Activated T-helper 2 cell treated with anti-CD3 and anti-CD28 coated beads, Interferon-gamma antibody, Interleukin-2, Interleukin-4, amounts not matched to agents 10 μg/mL and 5 μg/mL and 100 μg/mL, durations not matched to agents 14 hours and 24 hours and 36 hours (primary cell): ENCODE data around the gene SLC29A2. TPM values are rescaled to one million over a fixed set of nuclear protein-coding genes. Genes with fewer than 3 reads are reported as not detected.
"Not testable (repeated sequence)": the region's sequence is repeated elsewhere in the genome, so short reads cannot be mapped to it uniquely, and the experiment has no call there.

Source experiments
- DNase-seq: peaks from one replicate; pipeline ENCODE4 v3.0.0; 2021; ENCODE audit warnings: low spot score
- H3K27ac Mint-ChIP-seq: one replicate; pipeline ENCODE4 v1.8.0; 2021; ENCODE audit warnings: mixed read lengths
- H3K27me3 Mint-ChIP-seq: one replicate; pipeline ENCODE4 v1.8.0; 2021; ENCODE audit warnings: low read depth, mixed read lengths
- H3K36me3 Mint-ChIP-seq: one replicate; pipeline ENCODE4 v1.8.0; 2021; ENCODE audit warnings: low read depth, mixed read lengths
- H3K4me1 Mint-ChIP-seq: one replicate; pipeline ENCODE4 v1.8.0; 2021; ENCODE audit warnings: low read depth, mixed read lengths
- H3K4me3 Mint-ChIP-seq: one replicate; pipeline ENCODE4 v1.8.0; 2021; ENCODE audit warnings: low read depth, mild to moderate bottlenecking, moderate library complexity, mixed read lengths
- H3K9me3 Mint-ChIP-seq: one replicate; pipeline ENCODE4 v1.8.0; 2021; ENCODE audit warnings: mixed read lengths
- intact Hi-C: fragments of 100-400 bp; cut with micrococcal nuclease; formaldehyde crosslinking; loops from one replicate; pipeline ENCODE4 v1.15.1; 2023
- total RNA-seq: library from RNA; stranded (reverse); gene quantifications from 2 replicates; pipeline ENCODE4 v1.2.3, GENCODE V29; 2022

The SLC29A2 gene
- total RNA-seq, 1 donor from 2014 or later, result 18.7 TPM

DNA sequence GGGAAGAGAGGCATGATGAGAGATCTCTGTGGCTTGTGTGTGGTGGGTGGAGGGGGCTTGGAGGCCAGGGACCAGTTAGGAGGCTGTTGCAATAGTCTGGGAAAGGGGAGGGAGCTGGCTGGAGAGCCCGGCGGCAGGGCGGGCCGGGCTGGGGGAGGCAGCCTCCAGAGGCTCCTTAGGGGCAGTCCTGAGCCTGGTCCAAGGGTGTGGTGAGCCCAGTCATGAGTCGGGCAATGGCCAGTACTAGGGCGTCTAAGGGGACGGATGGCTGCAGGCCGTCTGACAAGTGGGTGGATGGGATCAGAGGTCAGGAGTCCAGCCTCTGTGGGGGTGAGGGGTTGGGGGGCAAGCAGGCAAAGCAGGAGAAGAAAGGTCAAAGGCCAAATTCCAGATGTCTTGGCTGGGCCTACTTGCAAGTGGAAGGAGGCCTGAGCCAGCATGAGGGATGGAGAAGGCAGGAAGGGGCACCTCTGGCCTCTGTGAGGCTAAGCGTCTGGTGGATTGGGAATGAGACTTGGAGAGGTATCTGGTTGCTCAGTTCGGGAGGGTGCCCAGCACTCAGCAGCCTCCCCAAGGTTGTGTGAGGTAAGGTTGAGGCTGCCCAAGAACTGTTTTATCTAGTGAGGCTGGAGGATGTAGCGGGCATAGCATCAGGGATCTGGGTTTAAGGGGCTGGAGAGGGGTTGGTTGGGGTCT lies 48.7 kb downstream of the SLC29A2 start:
- Mint-ChIP-seq H3K9me3 (peaks cover 6% of the 10 kb centered on the region), H3K4me3 (no peak overlapping the region), H3K27ac (no peak overlapping the region), H3K4me1 (peaks cover 25% of the 10 kb centered on the region), H3K36me3 (no peaks in the 10 kb centered on the region), H3K27me3 (no peaks in the 10 kb centered on the region)
- intact Hi-C loops, result no loop called here
- DNase-seq, result no peak

DNA sequence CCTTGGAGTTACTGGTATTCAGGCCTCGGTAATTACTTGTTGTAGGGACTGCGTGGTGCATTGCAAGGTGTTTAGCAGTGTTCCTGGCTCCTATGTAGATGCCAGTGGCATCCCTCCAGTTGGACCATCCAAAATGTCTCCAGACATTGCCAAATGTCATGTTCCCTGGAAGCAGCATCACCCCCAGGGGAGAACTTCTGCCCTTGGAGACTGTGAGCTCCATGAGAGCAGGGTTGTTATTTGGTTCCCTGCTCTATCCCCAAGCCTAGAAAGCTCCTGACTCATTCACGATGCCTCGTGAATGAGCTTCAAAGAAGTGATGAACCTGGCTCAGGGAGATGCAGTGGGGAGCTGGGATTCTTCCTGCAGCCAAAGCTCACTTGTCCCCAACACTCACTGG lies 50.0 kb downstream of the SLC29A2 start:
- Mint-ChIP-seq H3K27ac (no peak overlapping the region), H3K36me3 (no peaks in the 10 kb centered on the region), H3K4me1 (peaks cover 19% of the 10 kb centered on the region), H3K27me3 (no peaks in the 10 kb centered on the region), H3K9me3 (peaks cover 6% of the 10 kb centered on the region), H3K4me3 (no peak overlapping the region)
- intact Hi-C loops, result no loop called here
- DNase-seq, result no peak

GRCh38 chr11:66320748-66321147 lies 50.8 kb downstream of the SLC29A2 start:
- peaks cover 15% of the 10 kb centered on the region for H3K4me1 Mint-ChIP-seq
- H3K9me3 Mint-ChIP-seq, H3K36me3 Mint-ChIP-seq, H3K27me3 Mint-ChIP-seq, H3K27ac Mint-ChIP-seq, DNase-seq, H3K4me3 Mint-ChIP-seq, intact Hi-C loops: not testable (repeated sequence)

DNA sequence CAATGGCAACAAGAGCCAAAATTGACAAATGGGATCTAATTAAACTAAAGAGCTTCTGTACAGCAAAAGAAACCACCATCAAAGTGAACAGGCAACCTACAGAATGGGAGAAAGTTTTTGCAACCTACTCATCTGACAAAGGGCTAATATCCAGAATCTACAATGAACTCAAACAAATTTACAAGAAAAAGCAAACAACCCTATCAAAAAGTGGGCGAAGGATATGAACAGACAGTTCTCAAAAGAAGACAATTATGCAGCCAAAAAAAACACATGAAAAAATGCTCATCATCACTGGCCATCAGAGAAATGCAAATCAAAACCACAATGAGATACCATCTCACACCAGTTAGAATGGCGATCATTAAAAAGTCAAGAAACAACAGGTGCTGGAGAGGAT lies 51.3 kb downstream of the SLC29A2 start:
- DNase-seq, H3K27me3 Mint-ChIP-seq, intact Hi-C loops, H3K4me3 Mint-ChIP-seq, H3K36me3 Mint-ChIP-seq, H3K9me3 Mint-ChIP-seq, H3K27ac Mint-ChIP-seq: not testable (repeated sequence)
- H3K4me1 Mint-ChIP-seq, result peaks cover 13% of the 10 kb centered on the region

DNA sequence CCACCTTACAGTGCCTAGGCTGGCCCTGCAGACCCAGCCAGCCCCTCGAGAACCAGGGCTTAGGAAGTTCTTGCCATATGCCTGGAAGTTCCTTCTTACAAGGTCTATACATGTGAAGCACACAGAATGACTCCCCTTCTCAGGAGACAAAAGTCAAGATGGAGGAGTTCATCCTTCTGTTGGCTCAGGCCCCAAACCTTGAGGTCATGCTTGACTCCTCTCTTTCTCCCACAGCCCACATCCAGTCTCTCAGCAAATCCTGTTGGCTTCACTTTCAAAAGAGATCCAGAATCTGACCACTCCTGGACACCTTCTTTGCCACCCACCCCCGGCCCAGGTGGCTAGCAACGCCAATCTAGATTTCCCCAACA lies 53.0 kb downstream of the SLC29A2 start:
- Mint-ChIP-seq H3K36me3 (no peaks in the 10 kb centered on the region), H3K27ac (no peak overlapping the region), H3K4me1 (peaks cover 17% of the 10 kb centered on the region), H3K27me3 (no peaks in the 10 kb centered on the region), H3K4me3 (no peak overlapping the region), H3K9me3 (peaks cover 6% of the 10 kb centered on the region)
- intact Hi-C loops, result no loop called here
- no peak for DNase-seq

DNA sequence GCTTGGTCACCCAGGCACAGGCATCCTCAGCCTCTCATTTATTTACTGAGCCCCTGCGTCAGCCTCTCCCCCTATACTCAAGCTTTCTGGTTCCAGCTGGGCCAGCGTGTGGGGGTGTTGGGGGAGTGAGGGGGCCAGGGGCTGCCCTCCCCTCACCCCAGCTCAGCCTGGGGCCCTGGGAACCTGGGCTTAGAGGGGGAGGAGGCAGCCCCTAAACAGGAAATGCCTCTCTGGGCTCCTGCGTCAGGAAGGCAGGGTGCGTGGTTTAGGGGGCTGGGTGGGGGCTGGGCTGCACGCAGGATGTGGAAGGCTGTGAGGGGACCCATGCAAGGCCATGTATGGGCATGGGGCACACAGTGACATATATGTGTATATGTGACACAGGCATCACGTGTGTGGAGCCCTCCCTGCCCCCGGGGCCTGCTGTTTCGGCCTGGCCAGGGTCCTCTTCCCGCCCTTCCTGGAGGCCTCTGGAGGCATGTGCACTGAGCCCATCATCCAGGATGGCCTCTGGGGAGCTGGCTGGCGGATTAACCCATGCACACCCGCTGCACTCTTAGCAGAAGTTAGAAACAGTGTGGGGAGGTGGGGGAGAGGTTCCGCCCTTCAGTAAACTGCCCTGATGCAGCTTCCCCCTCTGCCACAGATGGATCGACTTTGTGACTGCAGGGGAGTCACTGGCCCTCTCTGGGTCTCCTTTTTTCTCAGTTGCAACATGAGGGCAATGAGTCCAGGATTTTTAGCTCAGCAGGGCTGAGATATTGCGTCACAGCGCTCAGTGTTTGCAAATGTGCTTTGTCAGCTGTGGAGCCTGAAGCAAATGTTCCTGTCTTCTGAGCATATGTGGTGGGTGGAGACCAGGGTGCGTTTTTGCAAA lies 53.6 kb downstream of the SLC29A2 start:
- peaks cover 6% of the 10 kb centered on the region for H3K9me3 Mint-ChIP-seq
- peaks cover 17% of the 10 kb centered on the region for H3K4me1 Mint-ChIP-seq
- no peak for DNase-seq
- no peaks in the 10 kb centered on the region for H3K36me3 Mint-ChIP-seq
- H3K4me3 Mint-ChIP-seq, result no peak overlapping the region
- H3K27me3 Mint-ChIP-seq, result no peaks in the 10 kb centered on the region
- intact Hi-C loops, result no loop called here
- peak overlapping the region; percentile 46 for H3K27ac Mint-ChIP-seq

DNA sequence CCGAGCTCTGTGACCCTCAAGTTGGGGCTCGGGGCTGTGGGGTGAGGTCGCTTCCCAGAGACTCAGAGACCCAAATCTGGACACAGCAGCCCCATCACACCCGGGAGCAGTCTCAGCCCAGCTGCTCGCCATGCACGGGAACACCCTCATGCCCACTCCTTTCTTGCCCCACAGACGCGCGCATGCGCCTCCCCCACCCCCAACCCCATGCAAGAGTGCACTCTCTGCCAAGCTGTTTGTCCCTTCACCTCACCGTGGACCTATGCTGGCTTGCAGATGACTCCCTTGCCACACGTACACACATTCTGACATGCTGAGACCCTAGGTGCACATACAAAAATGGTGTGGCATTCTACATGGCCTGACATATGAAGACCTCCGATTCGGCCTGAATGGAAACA lies 54.2 kb downstream of the SLC29A2 start:
- no peak for DNase-seq
- Mint-ChIP-seq H3K4me1 (peaks cover 19% of the 10 kb centered on the region), H3K27ac (peak overlapping the region; percentile 28), H3K27me3 (no peaks in the 10 kb centered on the region), H3K9me3 (peaks cover 6% of the 10 kb centered on the region), H3K36me3 (no peaks in the 10 kb centered on the region), H3K4me3 (no peak overlapping the region)
- intact Hi-C loops, result no loop called here

DNA sequence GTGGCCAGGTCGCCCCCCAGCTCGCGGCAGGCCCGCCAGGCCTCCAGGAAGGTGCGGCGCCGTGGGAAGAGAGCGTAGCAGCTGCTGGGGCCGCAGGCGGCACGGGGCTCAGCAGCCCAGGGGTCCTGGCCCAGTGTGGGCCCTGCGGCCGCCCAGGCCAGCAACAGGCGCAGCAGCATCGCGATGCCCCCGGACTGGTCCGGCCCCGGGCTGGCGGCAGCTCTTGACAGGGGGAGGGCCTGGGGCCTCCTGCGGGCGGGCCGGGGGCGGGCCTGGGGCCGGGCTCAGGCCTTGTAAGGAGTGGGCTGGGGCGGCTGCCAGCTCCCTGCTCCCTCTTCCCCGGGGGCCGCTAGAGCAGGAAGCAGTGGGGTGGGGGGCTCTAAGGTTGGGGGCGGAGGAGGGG lies 54.7 kb downstream of the SLC29A2 start, which contains the start of gene CD248:
TSS of gene CD248 (minus strand) at position 196 of the 403 bp plus-strand sequence. CDS start at position 179, 17 bp downstream.
- Mint-ChIP-seq H3K27me3 (no peaks in the 10 kb centered on the region), H3K4me1 (peaks cover 21% of the 10 kb centered on the region), H3K27ac (peak within 1 kb of the TSS; percentile 28), H3K9me3 (peaks cover 6% of the 10 kb centered on the region), H3K4me3 (no peak within 1 kb of the TSS), H3K36me3 (no peaks in the 10 kb centered on the region)
- intact Hi-C loops, result no loop called here
- no peak for DNase-seq

GRCh38 chr11:66315921-66316811 lies 55.4 kb downstream of the SLC29A2 start:
- Mint-ChIP-seq H3K27ac (no peak overlapping the region), H3K27me3 (no peaks in the 10 kb centered on the region), H3K36me3 (no peaks in the 10 kb centered on the region), H3K4me1 (peaks cover 22% of the 10 kb centered on the region), H3K9me3 (peaks cover 6% of the 10 kb centered on the region), H3K4me3 (no peak overlapping the region)
- DNase-seq, result no peak
- intact Hi-C loops, result no loop called here

DNA sequence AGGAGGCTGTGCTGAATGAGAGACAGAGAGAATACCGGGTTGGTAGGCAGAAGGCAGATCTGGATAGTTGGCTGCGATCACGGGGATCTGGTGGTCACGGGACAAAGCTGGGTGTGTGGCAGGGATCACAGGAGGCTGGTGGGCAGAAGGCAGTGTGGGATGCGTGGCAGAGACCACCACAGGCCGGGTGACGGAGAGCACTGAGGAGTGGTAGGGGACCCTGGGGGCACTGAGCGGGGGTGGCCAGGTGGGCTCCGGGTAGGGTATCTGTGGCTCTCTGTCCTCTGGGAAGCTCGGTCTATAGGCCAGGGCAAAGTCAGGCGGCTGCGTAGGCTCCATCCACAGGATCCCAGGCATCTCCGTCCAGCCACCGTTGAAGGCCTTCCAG lies 56.1 kb downstream of the SLC29A2 start:
- intact Hi-C loops, result no loop called here
- no peak overlapping the region for H3K27ac Mint-ChIP-seq
- no peaks in the 10 kb centered on the region for H3K36me3 Mint-ChIP-seq
- DNase-seq, result no peak
- peaks cover 6% of the 10 kb centered on the region for H3K9me3 Mint-ChIP-seq
- no peak overlapping the region for H3K4me3 Mint-ChIP-seq
- no peaks in the 10 kb centered on the region for H3K27me3 Mint-ChIP-seq
- peaks cover 22% of the 10 kb centered on the region for H3K4me1 Mint-ChIP-seq

GRCh38 chr11:66314561-66315497 lies 56.7 kb downstream of the SLC29A2 start:
- H3K4me3 Mint-ChIP-seq, result no peak overlapping the region
- H3K27ac Mint-ChIP-seq, result no peak overlapping the region
- no peaks in the 10 kb centered on the region for H3K27me3 Mint-ChIP-seq
- peaks cover 22% of the 10 kb centered on the region for H3K4me1 Mint-ChIP-seq
- DNase-seq, result no peak
- no peaks in the 10 kb centered on the region for H3K36me3 Mint-ChIP-seq
- intact Hi-C loops, result no loop called here
- H3K9me3 Mint-ChIP-seq, result peaks cover under 1% of the 10 kb centered on the region

GRCh38 chr11:66314186-66314501 lies 57.4 kb downstream of the SLC29A2 start:
- no peaks in the 10 kb centered on the region for H3K9me3 Mint-ChIP-seq
- intact Hi-C loops, result no loop called here
- DNase-seq, result no peak
- no peaks in the 10 kb centered on the region for H3K36me3 Mint-ChIP-seq
- peak overlapping the region; percentile 15 for H3K27ac Mint-ChIP-seq
- peak overlapping the region; percentile 23 for H3K4me3 Mint-ChIP-seq
- H3K27me3 Mint-ChIP-seq, result no peaks in the 10 kb centered on the region
- peaks cover 22% of the 10 kb centered on the region for H3K4me1 Mint-ChIP-seq
